Activated CD8-positive, alpha-beta T cell treated with anti-CD3 and anti-CD28 coated beads for 36 hours (primary cell): ENCODE results near the gene TEKT1. TPM values are rescaled to one million over a fixed set of nuclear protein-coding genes. Genes with fewer than 3 reads are reported as not detected.

ENCODE experiments used
- ATAC-seq: fragments of 200-7000 bp; cut with Tn5 transposase; one replicate; pipeline ENCODE4 v1.10.0; 2021; ENCODE audit warnings: mild to moderate bottlenecking, moderate library complexity
- CTCF ChIA-PET: fragments of 350-600 bp; sonication (Branson Sonifier 250); formaldehyde crosslinking; loops from one replicate; lab custom pipeline; 2021; ENCODE audit warnings: antibody characterized with exemption; lab: Charles Lee
- POLR2A ChIA-PET: fragments of 350-600 bp; sonication (Branson Sonifier 250); formaldehyde crosslinking; loops from one replicate; lab custom pipeline; 2021; ENCODE audit warnings: antibody characterized with exemption; lab: Charles Lee
- DNase-seq: peaks from one replicate; pipeline ENCODE4 v3.0.0-alpha.2; 2020
- H3K27ac Mint-ChIP-seq: one replicate; pipeline ENCODE4 v1.8.0; 2021; ENCODE audit warnings: mild to moderate bottlenecking, mixed read lengths
- H3K27me3 Mint-ChIP-seq: one replicate; pipeline ENCODE4 v1.8.0; 2021; ENCODE audit warnings: mixed read lengths
- H3K36me3 Mint-ChIP-seq: one replicate; pipeline ENCODE4 v1.8.0; 2021; ENCODE audit warnings: low read depth, mixed read lengths
- H3K4me1 Mint-ChIP-seq: one replicate; pipeline ENCODE4 v1.8.0; 2021; ENCODE audit warnings: low read depth, mixed read lengths
- H3K4me3 Mint-ChIP-seq: one replicate; pipeline ENCODE4 v1.8.0; 2021; ENCODE audit warnings: mild to moderate bottlenecking, moderate library complexity, mixed read lengths
- H3K9me3 Mint-ChIP-seq: one replicate; pipeline ENCODE4 v1.8.0; 2021; ENCODE audit warnings: mixed read lengths
- CTCF ChIP-seq: fragments of 200-600 bp; IDR thresholded peaks from one replicate; pipeline ENCODE4 v1.8.0; 2022; ENCODE audit warnings: antibody characterized with exemption, mild to moderate bottlenecking
- intact Hi-C: fragments of 100-400 bp; cut with micrococcal nuclease; formaldehyde crosslinking; loops from one replicate; pipeline ENCODE4 v1.10.0; 2022
- total RNA-seq, 2 experiments: library from RNA; stranded (reverse); gene quantifications; one replicate each; pipeline ENCODE4 v1.2.3, GENCODE V29; 2021

TEKT1 gene
- total RNA-seq, 2 experiments from 2014 or later: not detected

GRCh38 chr17:6755281-6755680, 76.2 kb downstream of the TEKT1 start:
- ChIA-PET POLR2A (interaction anchor here (0.6 kb wide), 1 partner anchor 193 kb away, joined by 3 read pairs; no protein-coding TSS in a partner anchor), CTCF (interaction anchor here (1.2 to 1.5 kb wide), 3 partner anchors 9 to 89 kb away, joined by 3 to 5 read pairs (median 4); no protein-coding TSS in a partner anchor)
- ATAC-seq: no peak
- peaks cover 49% of the 10 kb centered on the region for H3K4me1 Mint-ChIP-seq
- peak overlapping the region; percentile 91 for H3K27ac Mint-ChIP-seq
- no peaks in the 10 kb centered on the region for H3K9me3 Mint-ChIP-seq
- peaks cover 5% of the 10 kb centered on the region for H3K36me3 Mint-ChIP-seq
- no peaks in the 10 kb centered on the region for H3K27me3 Mint-ChIP-seq
- no peak for DNase-seq
- peak overlapping the region; percentile 85 for H3K4me3 Mint-ChIP-seq
- intact Hi-C loops: no loop called here
- no peak for TF ChIP-seq CTCF

- ChIA-PET CTCF (no interaction called here), POLR2A (no interaction called here)
- Mint-ChIP-seq H3K9me3 (no peaks in the 10 kb centered on the region), H3K4me3 (no peak overlapping the region), H3K36me3 (peaks cover 2% of the 10 kb centered on the region), H3K27me3 (no peaks in the 10 kb centered on the region), H3K27ac (peak overlapping the region; percentile 65), H3K4me1 (peaks cover 49% of the 10 kb centered on the region)
- intact Hi-C loops: no loop called here
- TF ChIP-seq CTCF: no peak
- no peak for DNase-seq
- ATAC-seq: no peak
These were observed 78.0 kb downstream of the TEKT1 start for GRCh38 chr17:6753546-6753945.

GRCh38 chr17:6753006-6753445, 78.5 kb downstream of the TEKT1 start:
- Mint-ChIP-seq H3K36me3 (no peaks in the 10 kb centered on the region), H3K9me3 (no peaks in the 10 kb centered on the region), H3K27me3 (no peaks in the 10 kb centered on the region), H3K4me1 (peaks cover 47% of the 10 kb centered on the region), H3K4me3 (peak overlapping the region; percentile 14), H3K27ac (peak overlapping the region; percentile 86)
- TF ChIP-seq CTCF: no peak
- ChIA-PET POLR2A (no interaction called here), CTCF (no interaction called here)
- intact Hi-C loops: no loop called here
- ATAC-seq: peak; percentile 52
- DNase-seq: peak; percentile 62

DNA sequence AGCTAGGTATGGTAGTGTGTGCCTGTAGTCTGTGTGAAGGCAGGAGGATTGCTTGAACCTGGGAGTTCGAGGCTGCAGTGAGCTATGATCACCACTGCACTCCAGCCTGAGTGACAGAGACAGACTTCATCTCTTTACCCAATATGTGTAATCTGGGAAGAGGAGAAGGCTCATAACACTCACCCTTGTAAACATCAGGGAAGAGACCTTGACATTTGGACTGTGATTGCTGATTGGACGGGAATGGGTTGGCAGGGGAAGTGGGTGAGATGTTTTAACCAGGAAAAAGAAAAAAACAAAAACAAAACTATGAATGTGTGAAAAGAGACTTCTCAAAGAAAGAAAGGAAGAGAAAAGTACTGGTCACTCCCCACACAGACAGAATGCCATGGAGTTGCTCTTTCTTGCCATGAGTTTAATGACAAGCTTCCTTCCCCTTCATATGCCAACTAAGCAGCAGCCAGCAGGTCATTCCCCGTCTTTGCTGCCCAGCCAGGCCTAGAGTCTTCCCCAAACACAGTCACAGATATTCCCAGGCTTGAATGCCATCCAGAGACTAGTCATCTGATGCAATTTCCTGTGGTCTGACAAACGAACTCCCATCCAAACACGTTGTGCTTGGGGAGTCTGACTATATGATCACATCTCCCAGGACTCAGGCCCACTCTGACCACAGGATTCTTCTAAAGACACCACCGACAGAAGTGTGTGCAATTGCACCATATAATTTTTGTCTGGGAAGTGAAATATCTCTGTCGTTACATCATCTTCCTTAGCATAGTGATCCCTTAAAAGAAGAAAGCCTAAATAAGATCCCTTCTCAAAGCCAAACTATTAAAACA, 79.2 kb downstream of the TEKT1 start:
- H3K4me1 Mint-ChIP-seq: peaks cover 42% of the 10 kb centered on the region
- ChIA-PET POLR2A (interaction anchor here (1.1 to 1.2 kb wide), 2 partner anchors 8 to 9 kb away, joined by 3 to 4 read pairs; no protein-coding TSS in a partner anchor), CTCF (no interaction called here)
- H3K4me3 Mint-ChIP-seq: no peak overlapping the region
- TF ChIP-seq CTCF: no peak
- no peaks in the 10 kb centered on the region for H3K27me3 Mint-ChIP-seq
- H3K27ac Mint-ChIP-seq: peak overlapping the region; percentile 86
- intact Hi-C loops: no loop called here
- DNase-seq (no peak), ATAC-seq (no peak)
- H3K9me3 Mint-ChIP-seq: no peaks in the 10 kb centered on the region
- H3K36me3 Mint-ChIP-seq: no peaks in the 10 kb centered on the region

- no peak overlapping the region for H3K27ac Mint-ChIP-seq
- intact Hi-C loops: no loop called here
- no peak for ATAC-seq
These were observed 82.0 kb downstream of the TEKT1 start for GRCh38 chr17:6749519-6749918.

More at GRCh38 chr17:6749519-6749918, 82.0 kb downstream of the TEKT1 start:
- TF ChIP-seq CTCF: no peak
- peaks cover 19% of the 10 kb centered on the region for H3K4me1 Mint-ChIP-seq
- H3K4me3 Mint-ChIP-seq: no peak overlapping the region
- no peaks in the 10 kb centered on the region for H3K36me3 Mint-ChIP-seq
- H3K9me3 Mint-ChIP-seq: no peaks in the 10 kb centered on the region
- ChIA-PET POLR2A (no interaction called here), CTCF (interaction anchor here (1.3 to 2.7 kb wide), 3 partner anchors 32 to 255 kb away, joined by 3 to 11 read pairs (median 4); no protein-coding TSS in a partner anchor)
- peak; percentile 24 for DNase-seq
- H3K27me3 Mint-ChIP-seq: peaks cover 7% of the 10 kb centered on the region
